ENCODE measurements around the gene DOCK3. TPM values are rescaled to one million over a fixed set of nuclear protein-coding genes. Genes with fewer than 3 reads are reported as not detected.

Gene DOCK3
- total RNA-seq, 3 donors from 2014 or later (not counting 1 experiment from before 2014, with no cell fraction given): 1.4 to 2.4 (median 1.7) TPM

DNA sequence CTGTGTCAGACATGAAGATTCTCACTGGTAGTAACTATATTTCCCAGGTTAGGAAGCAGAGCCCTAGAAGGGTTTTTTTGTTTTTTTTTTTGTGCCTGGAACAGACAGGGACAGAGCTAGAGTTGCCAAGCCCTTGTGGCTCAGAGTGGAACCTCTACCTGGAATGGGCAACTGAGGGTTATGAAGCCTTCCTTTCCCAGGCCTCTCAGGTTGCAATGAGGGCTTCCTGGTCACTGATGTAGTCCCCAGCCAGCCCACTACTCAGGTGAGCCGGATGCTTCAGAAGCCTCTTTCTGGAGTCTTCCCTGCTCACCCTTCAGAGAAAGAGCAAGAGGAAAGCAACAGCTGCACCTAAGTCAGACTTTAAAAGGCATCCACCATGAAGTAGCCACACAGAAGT, 661.5 kb downstream of the DOCK3 start:
- no peaks in the 10 kb centered on the region for H3K9me3 Mint-ChIP-seq
- no peaks in the 10 kb centered on the region for H3K36me3 Mint-ChIP-seq

GRCh38 chr3:51337666-51338065, 662.9 kb downstream of the DOCK3 start:
- no peak for ATAC-seq
- Histone ChIP-seq H3K27ac (ENCODE audit: low read length) (no peak overlapping the region), H3K27me3 (ENCODE audit: control insufficient read depth, insufficient read depth, low read length) (no peaks in the 10 kb centered on the region), H3K36me3 (ENCODE audit: control insufficient read depth, insufficient read depth, low read length) (no peaks in the 10 kb centered on the region), H3K9me3 (ENCODE audit: control insufficient read depth, insufficient read depth, low read length) (no peaks in the 10 kb centered on the region), H3K4me1 (ENCODE audit: control insufficient read depth, insufficient read depth, low read length) (no peaks in the 10 kb centered on the region), H3K4me3 (ENCODE audit: low read length) (no peak overlapping the region)
- Mint-ChIP-seq H3K36me3 (no peaks in the 10 kb centered on the region), H3K4me3 (no peak overlapping the region), H3K27me3 (ENCODE audit: low read depth in 2 of 2) (no peaks in the 10 kb centered on the region), H3K4me1 (no peaks in the 10 kb centered on the region), H3K27ac (no peak overlapping the region), H3K9me3 (no peaks in the 10 kb centered on the region)
- DNase-seq: no peak
- 71% methylated on average over 1 of the region's 1 CpG for WGBS (ENCODE audit: insufficient coverage)
- TF ChIP-seq CTCF (IDR thresholded peaks at IDR 0.05): no peak
- intact Hi-C loops (cut with micrococcal nuclease): no loop called here

More for the DNA sequence above, 661.5 kb downstream of the DOCK3 start:
- Histone ChIP-seq H3K36me3 (ENCODE audit: control insufficient read depth, insufficient read depth, low read length) (no peaks in the 10 kb centered on the region), H3K4me1 (ENCODE audit: control insufficient read depth, insufficient read depth, low read length) (no peaks in the 10 kb centered on the region), H3K9me3 (ENCODE audit: control insufficient read depth, insufficient read depth, low read length) (no peaks in the 10 kb centered on the region), H3K27ac (ENCODE audit: low read length) (no peak overlapping the region), H3K4me3 (ENCODE audit: low read length) (no peak overlapping the region), H3K27me3 (ENCODE audit: control insufficient read depth, insufficient read depth, low read length) (no peaks in the 10 kb centered on the region)
- Mint-ChIP-seq H3K27me3 (ENCODE audit: low read depth in 2 of 2) (no peaks in the 10 kb centered on the region), H3K4me3 (no peak overlapping the region), H3K4me1 (no peaks in the 10 kb centered on the region), H3K27ac (no peak overlapping the region)
- ATAC-seq: no peak
- TF ChIP-seq CTCF (IDR thresholded peaks at IDR 0.05): no peak
- WGBS (ENCODE audit: insufficient coverage): 94% methylated on average over 1 of the region's 1 CpG
- intact Hi-C loops (cut with micrococcal nuclease): no loop called here
- DNase-seq: no peak

DNA sequence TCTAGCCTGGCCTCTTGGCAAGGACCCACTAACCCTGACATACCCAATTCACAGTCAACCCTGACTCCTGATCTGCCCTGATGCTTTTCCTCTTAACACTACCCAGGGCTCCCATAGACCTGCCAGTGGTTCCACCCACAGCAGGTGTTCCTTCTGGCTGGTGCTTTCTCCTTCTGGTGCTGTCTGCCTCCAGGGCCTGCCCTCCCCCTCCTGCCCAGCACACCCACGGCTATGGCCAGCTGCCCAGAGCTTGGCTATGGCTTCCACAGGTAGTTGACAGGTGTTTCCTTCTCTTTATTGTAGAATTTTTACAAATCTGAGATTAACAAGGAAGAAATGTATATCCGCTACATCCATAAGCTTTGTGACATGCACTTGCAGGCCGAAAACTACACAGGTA, 663.9 kb downstream of the DOCK3 start:
- no peak overlapping the region for H3K27ac ChIP-seq (ENCODE audit: low read length)
- DNase-seq (no peak), ATAC-seq (no peak)
- H3K4me1 Mint-ChIP-seq: no peaks in the 10 kb centered on the region
- H3K36me3 ChIP-seq (ENCODE audit: control insufficient read depth, insufficient read depth, low read length): no peaks in the 10 kb centered on the region
- 83% methylated on average over 3 of the region's 3 CpGs for WGBS (ENCODE audit: insufficient coverage)
- H3K4me3 ChIP-seq (ENCODE audit: low read length): no peak overlapping the region
- H3K36me3 Mint-ChIP-seq: no peaks in the 10 kb centered on the region
- no peaks in the 10 kb centered on the region for H3K9me3 ChIP-seq (ENCODE audit: control insufficient read depth, insufficient read depth, low read length)
- H3K4me1 ChIP-seq (ENCODE audit: control insufficient read depth, insufficient read depth, low read length): no peaks in the 10 kb centered on the region
- no peaks in the 10 kb centered on the region for H3K27me3 ChIP-seq (ENCODE audit: control insufficient read depth, insufficient read depth, low read length)
- H3K4me3 Mint-ChIP-seq: no peak overlapping the region
- no peak for TF ChIP-seq CTCF (IDR thresholded peaks at IDR 0.05)
- intact Hi-C loops (cut with micrococcal nuclease): no loop called here
- H3K27ac Mint-ChIP-seq: no peak overlapping the region
- no peaks in the 10 kb centered on the region for H3K9me3 Mint-ChIP-seq
- H3K27me3 Mint-ChIP-seq (ENCODE audit: low read depth in 2 of 2): no peaks in the 10 kb centered on the region

DNA sequence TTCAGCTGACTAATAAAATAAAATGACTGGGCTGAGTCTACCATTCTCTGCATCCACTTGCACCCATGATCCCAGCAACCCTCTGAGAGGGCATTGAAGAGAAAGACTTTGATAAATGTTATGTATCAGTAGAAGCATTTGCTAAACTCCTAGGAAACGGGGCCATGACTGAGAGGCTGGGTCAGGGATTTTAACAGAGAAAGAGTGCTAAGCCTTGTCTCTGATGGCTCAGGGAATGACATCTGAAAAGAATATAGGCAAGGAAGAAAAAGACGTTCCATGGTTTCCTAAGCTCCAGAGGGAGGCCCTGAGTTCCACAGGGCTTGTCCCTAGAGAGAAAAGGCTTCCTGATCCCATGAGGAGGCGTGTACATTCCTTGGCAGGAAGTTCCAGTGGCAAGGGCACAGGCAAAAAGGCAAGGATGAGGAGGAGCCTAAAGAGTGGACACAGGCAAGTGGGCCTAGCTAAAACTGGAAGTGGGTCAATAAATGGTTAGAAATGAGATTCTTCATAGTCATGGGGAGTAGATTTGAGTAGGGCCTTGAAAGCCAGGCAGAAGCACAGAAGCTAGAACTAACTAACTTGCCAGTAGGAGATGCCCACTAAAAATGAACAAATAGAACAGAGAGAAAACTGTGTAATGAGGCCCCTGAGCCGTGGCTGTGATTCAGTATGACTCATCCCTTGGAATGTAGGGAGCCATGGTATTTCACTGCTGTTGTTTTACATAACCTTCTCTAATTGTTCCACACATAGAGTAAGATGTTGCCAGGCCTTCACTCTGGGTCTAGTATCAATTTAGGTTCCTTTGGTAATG, 665.5 kb downstream of the DOCK3 start:
- 84% methylated on average over 4 of the region's 4 CpGs for WGBS (ENCODE audit: insufficient coverage)
- Histone ChIP-seq H3K27me3 (ENCODE audit: control insufficient read depth, insufficient read depth, low read length) (no peaks in the 10 kb centered on the region), H3K36me3 (ENCODE audit: control insufficient read depth, insufficient read depth, low read length) (no peaks in the 10 kb centered on the region), H3K4me3 (ENCODE audit: low read length) (no peak overlapping the region), H3K27ac (ENCODE audit: low read length) (no peak overlapping the region), H3K9me3 (ENCODE audit: control insufficient read depth, insufficient read depth, low read length) (no peaks in the 10 kb centered on the region), H3K4me1 (ENCODE audit: control insufficient read depth, insufficient read depth, low read length) (no peaks in the 10 kb centered on the region)
- H3K4me3 Mint-ChIP-seq: no peak overlapping the region
- DNase-seq (no peak), ATAC-seq (no peak)
- intact Hi-C loops (cut with micrococcal nuclease): no loop called here
- H3K36me3 Mint-ChIP-seq: no peaks in the 10 kb centered on the region
- no peak for TF ChIP-seq CTCF (IDR thresholded peaks at IDR 0.05)
- no peaks in the 10 kb centered on the region for H3K9me3 Mint-ChIP-seq
- H3K27ac Mint-ChIP-seq: no peak overlapping the region
- H3K27me3 Mint-ChIP-seq (ENCODE audit: low read depth in 2 of 2): no peaks in the 10 kb centered on the region
- no peaks in the 10 kb centered on the region for H3K4me1 Mint-ChIP-seq
